Endothelial cell of umbilical vein (primary cell): Measurements from ENCODE around the gene LGALS7. TPM values are rescaled to one million over a fixed set of nuclear protein-coding genes. Genes with fewer than 3 reads are reported as not detected.

Experiments used
- BruUV-seq: library from RNA; stranded (reverse); fragments of 400-500 nt; replicated peaks from 2 replicates; lab custom pipeline; 2021; lab: Mats Ljungman, UMichigan
- CTCF ChIA-PET: fragments of 300-600, 350-600 bp; sonication (Branson Sonifier 250); formaldehyde crosslinking; loops from one replicate; lab custom pipeline; 2021; ENCODE audit warnings: antibody characterized with exemption, inconsistent platforms; lab: Charles Lee
- POLR2A ChIA-PET: fragments of 300-600, 350-600 bp; sonication (Branson Sonifier 250); formaldehyde crosslinking; loops from one replicate; lab custom pipeline; 2021; ENCODE audit warnings: antibody characterized with exemption, inconsistent platforms; lab: Charles Lee
- DNase-seq: peaks from one replicate; pipeline ENCODE4 v3.0.0-alpha.2; 2011; ENCODE audit warnings: low read depth, low spot score
- FAIRE-seq: peaks from 2 replicates; lab custom pipeline; 2011; peaks lifted over from hg19 to GRCh38; lab: Jason Lieb, UNC
- H2AFZ ChIP-seq: 2 replicates; pipeline ENCODE4 v1.6.0; 2012; ENCODE audit warnings: low read depth, low read length, control low read depth, inconsistent platforms
- H3K27ac ChIP-seq: 2 replicates; pipeline ENCODE4 v1.5.1; 2011; ENCODE audit warnings: low read depth, mild to moderate bottlenecking, control low read depth, low read length, moderate library complexity; ENCODE audit not compliant: insufficient read depth
- H3K27me3 ChIP-seq, 2 experiments: 2 replicates each; pipeline versions ENCODE4 v1.6.0 to v1.6.1; 2011; ENCODE audit warnings: low read length in 2 of 2, mixed read lengths in 1 of 2; ENCODE audit not compliant: control insufficient read depth in 2 of 2, insufficient read depth in 2 of 2
- H3K36me3 ChIP-seq, 2 experiments: 2 replicates in 1 of 2; 3 replicates in 1 of 2; pipeline ENCODE4 v1.5.1; 2011; ENCODE audit warnings: low read length in 2 of 2, mild to moderate bottlenecking in 1 of 2, moderate library complexity in 1 of 2; ENCODE audit not compliant: control insufficient read depth in 2 of 2, insufficient read depth in 2 of 2; ENCODE audit errors: extremely low read depth in 1 of 2
- H3K4me1 ChIP-seq: 3 replicates; pipeline ENCODE4 v1.5.1; 2011; ENCODE audit warnings: mild to moderate bottlenecking, low read length; ENCODE audit not compliant: control insufficient read depth, insufficient read depth; ENCODE audit errors: extremely low read depth
- H3K4me2 ChIP-seq: 2 replicates; pipeline ENCODE4 v1.6.1; 2011; ENCODE audit warnings: low read length, control low read depth, mixed read lengths; ENCODE audit not compliant: insufficient read depth
- H3K4me3 ChIP-seq, 3 experiments: fragments of 200-600 bp in 1 of 3; sonication (generic), shearing (Covaris generic) in 1 of 3; replicated peaks in 1 of 3; 2 replicates each; pipeline ENCODE4 v1.5.1; 2011 to 2016; ENCODE audit warnings: control low read depth in 3 of 3, low read length in 3 of 3, mild to moderate bottlenecking in 2 of 3, inconsistent platforms in 1 of 3, low read depth in 1 of 3, moderate library complexity in 1 of 3; ENCODE audit not compliant: insufficient read depth in 1 of 3
- H3K79me2 ChIP-seq: 2 replicates; pipeline ENCODE4 v1.6.0; 2012; ENCODE audit warnings: low read length, inconsistent platforms; ENCODE audit not compliant: control insufficient read depth, insufficient read depth
- H3K9ac ChIP-seq: replicated peaks from 2 replicates; pipeline ENCODE3; 2011; ENCODE audit warnings: low read length, control low read depth; ENCODE audit not compliant: insufficient read depth; ENCODE audit errors: extremely low read depth
- H3K9me1 ChIP-seq: replicated peaks from 3 replicates; pipeline ENCODE4 v1.6.0; 2011; ENCODE audit warnings: mild to moderate bottlenecking, low read length; ENCODE audit not compliant: control insufficient read depth, insufficient read depth; ENCODE audit errors: extremely low read depth
- H3K9me3 ChIP-seq: replicated peaks from 2 replicates; pipeline ENCODE4 v1.5.1; 2012; ENCODE audit warnings: low read length, inconsistent platforms; ENCODE audit not compliant: control insufficient read depth, insufficient read depth
- H4K20me1 ChIP-seq: replicated peaks from 2 replicates; pipeline ENCODE3; 2011; ENCODE audit warnings: mild to moderate bottlenecking, low read length; ENCODE audit not compliant: control insufficient read depth, insufficient read depth; ENCODE audit errors: extremely low read depth
- CTCF ChIP-seq, 2 donors: IDR thresholded peaks; 1 replicate in 1 of 2; 2 replicates in 1 of 2; pipeline ENCODE4 v1.5.1; 2011; ENCODE audit warnings: low read length in 2 of 2, mild to moderate bottlenecking in 2 of 2, moderate library complexity in 2 of 2, control low read depth in 1 of 2, inconsistent platforms in 1 of 2, low read depth in 1 of 2; ENCODE audit not compliant: insufficient read depth in 1 of 2; ENCODE audit errors: extremely low read depth in 1 of 2
- EZH2 ChIP-seq: IDR thresholded peaks from 2 replicates; pipeline ENCODE4 v1.6.1; 2012; ENCODE audit warnings: borderline replicate concordance, low read depth, mild to moderate bottlenecking, moderate library complexity, low read length, inconsistent platforms; ENCODE audit not compliant: severe bottlenecking
- FOS ChIP-seq: IDR thresholded peaks from 2 replicates; pipeline ENCODE4 v1.6.1; 2011; ENCODE audit warnings: mild to moderate bottlenecking, low read length, moderate library complexity, borderline replicate concordance; ENCODE audit not compliant: insufficient read depth
- GATA2 ChIP-seq: IDR thresholded peaks from 2 replicates; pipeline ENCODE4 v1.7.0; 2011; ENCODE audit warnings: low read depth, mild to moderate bottlenecking, moderate library complexity, mixed read lengths, low read length; ENCODE audit not compliant: insufficient read length, insufficient read depth
- JUN ChIP-seq: IDR thresholded peaks from 2 replicates; pipeline ENCODE4 v1.6.1; 2011; ENCODE audit warnings: borderline replicate concordance, low read depth; ENCODE audit not compliant: insufficient read length, insufficient read depth
- MAX ChIP-seq: IDR thresholded peaks from 2 replicates; pipeline ENCODE4 v1.6.1; 2011; ENCODE audit not compliant: insufficient read depth, insufficient read length
- MYC ChIP-seq: IDR thresholded peaks from one replicate; pipeline ENCODE4 v1.6.1; 2011; ENCODE audit warnings: mild to moderate bottlenecking, low read depth, low read length
- POLR2A ChIP-seq: IDR thresholded peaks from 2 replicates; pipeline ENCODE4 v1.6.1; 2012; ENCODE audit warnings: low read depth, mild to moderate bottlenecking, control low read depth, low read length
- POLR2AphosphoS5 ChIP-seq: IDR thresholded peaks from 2 replicates; pipeline ENCODE4 v1.6.1; 2012; ENCODE audit warnings: low read depth, mild to moderate bottlenecking, control low read depth, low read length, moderate library complexity; ENCODE audit not compliant: insufficient read depth
- dilution Hi-C: fragments of 300-500 bp; cut with MboI; formaldehyde crosslinking; loops from one replicate; pipeline ENCODE4 v1.15.0; 2019; ENCODE audit warnings: low sequenced_read_pairs; ENCODE audit not compliant: extremely low pct_ligation_motif_present
- intact Hi-C: fragments of 100-400 bp; cut with micrococcal nuclease; formaldehyde crosslinking; loops from one replicate; pipeline ENCODE4 v1.10.0; 2022
- polyA plus RNA-seq, 4 experiments: library from polyadenylated mRNA; depleted of rRNA in 3 of 4; stranded (reverse) in 3 of 4; unstranded in 1 of 4; fragments of >200 nt; gene quantifications; 2 replicates each; pipeline versions ENCODE4 v1.2.1 to v1.2.3, GENCODE V29; 2011 to 2012; ENCODE audit warnings: missing spikeins in 1 of 4
- total RNA-seq: library from RNA; stranded (reverse); gene quantifications from 2 replicates; pipeline ENCODE4 v1.2.3, GENCODE V29; 2021

The LGALS7 gene
- total and polyA plus RNA-seq, 2 donors (not counting 3 experiments of a cell fraction or from before 2014, with no cell fraction given): not detected

DNA sequence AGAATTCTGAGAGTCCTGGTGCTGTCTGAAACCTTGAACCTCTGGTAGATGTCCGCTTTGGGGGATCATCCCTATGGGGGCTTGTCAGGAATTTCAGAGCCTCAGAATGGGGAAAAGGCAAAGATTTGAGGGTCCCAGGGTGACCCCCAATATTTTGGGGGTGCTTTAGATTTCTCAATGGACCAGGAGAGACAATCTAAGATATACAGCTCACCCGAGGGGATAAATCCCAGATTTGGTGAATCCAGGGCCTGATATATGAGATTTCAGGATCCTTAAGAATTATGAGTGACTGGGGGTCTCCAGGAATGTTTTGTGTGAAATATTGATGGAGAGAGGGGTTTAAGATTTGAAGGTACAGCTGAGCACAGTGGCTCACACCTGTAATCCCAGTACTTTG lies 32.4 kb downstream of the LGALS7 start:
- Histone ChIP-seq H2AFZ (no peak overlapping the region), H3K36me3 (no peaks in the 10 kb centered on the region), H3K9me1 (no peaks in the 10 kb centered on the region), H3K27me3 (no peaks in the 10 kb centered on the region), H3K9ac (no peak overlapping the region), H3K27ac (no peak overlapping the region), H3K4me1 (no peaks in the 10 kb centered on the region), H3K4me3 (no peak overlapping the region), H3K4me2 (no peak overlapping the region), H4K20me1 (no peaks in the 10 kb centered on the region), H3K79me2 (no peaks in the 10 kb centered on the region), H3K9me3 (no peaks in the 10 kb centered on the region)
- no peak for DNase-seq
- ChIA-PET POLR2A (no interaction called here), CTCF (no interaction called here)
- intact Hi-C loops (no loop called here), dilution Hi-C loops (no loop called here)
- FAIRE-seq: no peak
- TF ChIP-seq JUN (no peak), POLR2A (no peak), GATA2 (no peak), MAX (no peak)
- no TSS peak for BruUV-seq

DNA sequence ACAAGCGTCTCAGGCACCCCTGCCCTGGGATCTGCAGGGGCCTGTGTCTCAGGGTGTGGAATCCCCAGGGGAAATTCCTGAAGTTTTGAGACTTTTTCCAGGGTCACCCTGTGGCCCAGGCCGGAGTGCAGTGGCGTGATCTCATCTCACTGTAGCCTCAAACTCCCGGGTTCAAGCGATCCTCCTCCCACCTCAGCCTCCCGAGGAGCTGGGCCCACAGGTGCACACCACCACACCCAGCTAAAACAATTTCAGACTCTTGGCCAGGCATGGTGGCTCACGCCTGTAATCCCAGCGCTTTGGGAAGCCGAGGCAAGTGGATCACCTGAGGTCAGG lies 33.1 kb downstream of the LGALS7 start:
- no peak for FAIRE-seq
- Histone ChIP-seq H3K27ac (no peak overlapping the region), H3K4me1 (no peaks in the 10 kb centered on the region), H3K36me3 (no peaks in the 10 kb centered on the region), H4K20me1 (no peaks in the 10 kb centered on the region), H3K9ac (no peak overlapping the region), H3K9me3 (no peaks in the 10 kb centered on the region), H3K79me2 (no peaks in the 10 kb centered on the region), H2AFZ (no peak overlapping the region), H3K4me2 (no peak overlapping the region), H3K27me3 (no peaks in the 10 kb centered on the region), H3K9me1 (no peaks in the 10 kb centered on the region), H3K4me3 (no peak overlapping the region)
- CTCF ChIA-PET: no interaction called here
- TF ChIP-seq GATA2: no peak
- no peak for TF ChIP-seq CTCF (IDR thresholded peaks at IDR 0.05; ENCODE audit: extremely low read depth in 1 of 2, insufficient read depth in 1 of 2, low read depth in 1 of 2, low read length in 2 of 2)
- TF ChIP-seq MYC: no peak
- no peak for TF ChIP-seq POLR2AphosphoS5
- TF ChIP-seq POLR2A: no peak
- no peak for TF ChIP-seq EZH2
- no peak for TF ChIP-seq MAX
- no peak for TF ChIP-seq FOS
- TF ChIP-seq JUN: no peak
- BruUV-seq: no TSS peak
- dilution Hi-C loops (no loop called here), intact Hi-C loops (no loop called here)
- DNase-seq: no peak
- POLR2A ChIA-PET: no interaction called here
